Stimulated activated CD4-positive, alpha-beta T cell treated with anti-CD3 and anti-CD28 coated beads, TNF-alpha, amount 100 ng/mL, for 48 hours (primary cell): ENCODE results near the gene DIP2A.
"Not testable (repeated sequence)": the region's sequence is repeated elsewhere in the genome, so short reads cannot be mapped to it uniquely, and the experiment has no call there.

Experiments used
- DNase-seq, 3 donors: peaks; one replicate each; pipeline ENCODE4 v3.0.0-alpha.2; 2020; ENCODE audit warnings: low read depth in 3 of 3

Gene DIP2A

DNA sequence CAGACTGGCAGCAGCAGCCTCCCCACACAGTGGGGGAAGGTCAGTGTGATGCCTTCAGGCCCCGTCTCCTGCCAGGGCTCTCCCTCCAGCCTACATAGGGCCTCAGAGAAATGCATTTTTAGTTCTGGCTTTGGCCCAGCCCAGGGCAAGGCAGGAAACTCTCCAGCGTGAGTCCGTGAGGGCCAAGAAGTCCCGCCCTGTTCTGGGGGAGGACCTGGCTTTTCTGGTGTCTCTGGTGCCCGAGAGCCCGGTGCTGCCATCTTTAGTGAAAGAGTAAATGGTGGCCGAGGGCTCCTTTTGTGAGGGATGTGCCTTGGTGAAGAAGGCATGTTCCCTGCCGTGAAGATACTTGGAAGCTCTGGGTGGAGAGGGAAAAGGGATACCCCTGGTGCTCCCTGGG is 14.8 kb upstream of the DIP2A start:
- no peak for DNase-seq

DNA sequence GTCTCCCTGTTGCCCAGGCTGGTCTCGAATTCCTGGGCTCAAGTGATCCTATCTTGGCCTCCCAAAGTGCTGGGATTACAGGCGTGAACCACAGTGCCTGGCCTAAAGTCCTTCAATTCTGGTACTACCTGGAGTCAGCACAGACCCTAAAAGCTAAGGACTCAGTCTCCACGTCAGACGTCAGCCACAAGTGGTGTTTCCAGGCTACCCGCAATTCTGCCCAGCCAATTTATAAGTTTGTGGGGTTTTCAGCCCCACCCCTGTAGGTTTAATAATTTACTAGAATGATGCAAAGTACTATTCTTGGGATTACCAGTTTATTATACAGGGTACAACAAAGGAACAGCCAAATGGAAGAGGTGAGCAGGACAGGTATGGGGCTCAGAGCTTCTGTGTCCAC is 10.6 kb upstream of the DIP2A start:
- no peak for DNase-seq

DNA sequence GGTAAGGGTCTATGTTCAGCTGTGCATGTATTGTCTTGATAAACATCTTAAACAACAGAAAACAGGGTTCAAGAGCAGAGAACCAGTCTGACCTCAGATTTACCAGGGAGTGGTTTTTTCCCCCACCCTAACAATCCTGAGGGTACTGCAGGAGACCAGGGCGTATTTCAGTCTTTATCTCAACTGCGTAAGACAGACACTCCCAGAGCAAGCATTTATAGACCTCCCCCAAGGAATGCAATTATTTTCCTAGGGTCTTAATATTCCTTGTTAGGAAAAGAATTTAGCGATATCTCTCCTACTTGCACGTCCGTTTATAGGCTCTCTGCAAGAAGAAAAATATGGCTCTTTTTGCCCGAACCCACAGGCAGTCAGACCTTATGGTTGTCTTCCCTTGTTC is 9.8 kb upstream of the DIP2A start:
- DNase-seq = not testable (repeated sequence)

DNA sequence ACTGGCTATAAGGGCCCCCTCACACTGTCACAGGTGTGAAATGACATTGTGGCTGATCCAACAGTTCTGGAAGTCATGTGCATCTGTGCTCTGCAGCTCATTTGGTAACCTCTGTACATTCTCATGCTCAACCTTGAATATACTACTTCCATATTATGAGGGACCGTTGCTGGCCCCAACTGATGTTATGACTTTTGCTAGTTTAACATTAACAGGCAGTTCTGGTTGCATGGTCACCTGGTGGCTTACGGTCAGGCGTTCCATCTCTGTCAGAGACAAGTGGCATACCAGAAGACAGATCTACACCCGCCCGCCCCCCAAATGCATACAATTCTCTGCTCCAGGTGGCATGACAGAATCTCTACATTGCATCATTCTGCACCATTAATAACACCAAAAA is 6.0 kb upstream of the DIP2A start:
- no peak for DNase-seq

DNA sequence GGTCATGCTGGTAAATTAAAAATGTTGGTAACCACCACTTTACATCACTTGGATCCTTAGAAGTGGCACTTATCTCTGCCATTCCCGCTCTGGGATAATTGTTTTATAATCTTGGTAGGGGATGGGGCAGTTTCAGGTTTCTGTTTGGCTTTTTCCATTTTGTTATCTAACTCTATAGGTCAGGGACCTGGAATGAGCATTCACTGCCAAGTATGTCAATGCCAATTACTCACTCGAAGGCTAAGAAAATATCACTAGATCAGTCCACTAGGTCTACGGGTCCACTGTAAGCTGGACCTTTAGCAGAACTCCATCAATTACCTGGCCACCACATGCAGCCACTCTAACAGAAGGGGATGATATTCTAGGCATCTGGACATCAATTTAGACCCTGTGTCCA is 4.5 kb upstream of the DIP2A start:
- no peak for DNase-seq

DNA sequence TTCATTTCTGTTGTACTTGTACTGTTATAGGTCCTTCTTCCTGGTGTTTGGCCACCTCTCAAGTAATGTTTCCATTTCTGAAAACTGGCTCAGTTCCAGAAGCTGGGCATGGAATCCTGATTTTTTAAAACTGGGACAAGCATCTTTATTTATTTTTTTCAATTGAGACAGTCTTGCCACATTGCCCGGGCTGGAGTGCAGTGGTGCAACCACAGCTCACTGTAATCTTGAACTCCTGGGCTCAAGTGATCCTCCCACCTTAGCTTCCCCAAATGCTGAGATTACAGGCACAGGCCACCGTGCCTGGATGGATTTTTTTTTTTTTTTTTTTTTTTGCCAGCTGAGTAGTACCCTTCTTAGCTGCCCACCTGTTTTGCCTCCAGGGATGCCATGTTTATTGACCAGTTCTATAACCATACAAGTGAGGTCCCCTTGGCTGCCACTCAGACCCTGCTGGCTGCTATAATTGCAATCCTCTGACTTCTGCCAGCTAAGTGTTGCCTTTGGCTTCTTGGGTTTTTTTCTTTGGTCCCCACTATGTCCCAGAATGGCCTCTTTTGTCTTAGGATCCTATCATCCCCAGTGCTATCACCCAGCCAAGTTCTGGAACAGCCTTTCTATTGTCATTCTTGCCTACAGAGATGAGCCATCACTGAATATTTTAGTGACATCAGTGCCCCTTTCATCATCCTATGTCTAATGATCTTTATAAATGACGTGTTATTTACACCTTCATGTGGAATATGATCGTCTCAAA is 3.9 kb upstream of the DIP2A start:
- DNase-seq = no peak

DNA sequence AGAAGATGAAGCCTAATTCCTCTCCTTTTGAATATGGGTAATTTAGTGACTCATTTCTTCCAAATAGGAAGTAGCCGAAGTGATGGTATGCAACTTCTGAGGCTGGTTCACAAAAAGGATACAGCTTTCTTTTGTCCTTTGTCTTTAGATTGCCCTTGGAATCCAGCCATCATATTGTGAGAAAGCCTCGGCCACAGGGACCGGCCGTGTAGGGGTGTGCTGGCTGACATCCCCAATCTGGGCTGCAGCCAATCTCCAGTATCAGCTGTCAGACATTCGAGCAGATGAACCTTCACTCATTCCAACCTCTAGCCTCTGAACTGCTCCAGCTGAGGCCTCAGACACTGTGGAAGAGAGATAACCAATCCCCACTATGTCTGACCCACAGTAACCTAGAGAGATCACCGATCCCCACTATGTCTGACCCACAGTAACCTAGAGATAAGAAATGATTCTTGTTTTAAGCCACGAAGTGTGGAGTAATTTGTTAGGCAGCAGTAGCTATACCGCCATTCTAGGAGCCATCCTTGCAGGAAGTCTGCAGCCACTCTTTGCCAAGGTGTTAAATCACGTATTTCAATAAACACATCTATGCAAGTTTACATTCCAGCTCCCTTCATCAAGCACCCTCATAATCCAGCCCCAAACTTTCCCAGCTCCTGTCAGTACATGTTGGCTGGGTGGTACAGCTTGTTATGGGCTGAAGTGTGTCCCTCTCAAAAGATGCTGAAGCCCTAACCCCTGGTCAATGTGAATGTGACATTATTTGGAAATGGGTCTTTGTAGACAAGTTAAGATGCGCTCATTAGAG is 2.9 kb upstream of the DIP2A start:
- no peak for DNase-seq

DNA sequence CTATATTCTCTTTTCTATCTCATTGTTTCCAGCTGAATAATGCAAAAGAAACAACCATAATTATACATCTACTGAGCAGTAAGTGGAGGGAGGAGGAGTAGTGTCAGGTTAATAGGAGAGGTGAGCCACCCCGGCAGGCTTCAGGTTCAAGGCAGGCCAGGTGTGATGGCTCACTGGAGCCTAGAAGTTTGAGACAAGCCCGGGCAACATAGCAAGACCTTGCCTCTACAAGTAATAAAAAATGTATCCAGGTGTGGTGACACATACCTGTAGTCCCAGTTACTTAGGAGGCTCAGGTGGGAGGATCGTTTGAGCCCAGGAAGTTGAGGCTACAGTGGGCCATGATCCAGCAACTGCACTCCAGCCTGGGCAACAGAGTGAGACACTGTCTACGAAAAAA is 1.9 kb upstream of the DIP2A start:
- no peak for DNase-seq

DNA sequence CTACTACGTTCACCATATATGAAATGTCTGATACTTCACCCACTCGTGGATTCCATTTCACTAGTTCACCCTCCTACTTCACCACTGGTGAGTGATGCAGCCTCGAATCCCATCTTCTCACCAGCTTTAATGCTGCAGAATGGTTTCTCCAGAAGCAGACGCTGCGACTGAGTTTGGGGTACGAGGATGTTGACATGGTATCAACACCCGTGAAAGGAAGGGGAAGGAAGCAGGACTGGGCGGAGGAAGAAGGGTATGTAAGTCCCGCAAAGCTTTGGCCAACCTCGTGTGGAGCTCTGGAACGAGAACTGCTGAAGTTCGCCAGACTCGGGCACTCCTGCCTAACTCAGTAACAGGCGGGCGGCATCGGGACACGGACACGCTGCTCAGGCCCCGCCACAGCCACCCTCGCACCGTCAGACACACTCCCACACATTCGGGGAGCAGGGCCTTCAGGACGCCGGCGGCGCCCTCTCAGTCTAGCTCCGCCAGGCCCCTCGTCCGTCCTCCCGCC is 833 bp upstream of the DIP2A start:
- DNase-seq = peak in 1 of 3 donors; percentile 9

DNA sequence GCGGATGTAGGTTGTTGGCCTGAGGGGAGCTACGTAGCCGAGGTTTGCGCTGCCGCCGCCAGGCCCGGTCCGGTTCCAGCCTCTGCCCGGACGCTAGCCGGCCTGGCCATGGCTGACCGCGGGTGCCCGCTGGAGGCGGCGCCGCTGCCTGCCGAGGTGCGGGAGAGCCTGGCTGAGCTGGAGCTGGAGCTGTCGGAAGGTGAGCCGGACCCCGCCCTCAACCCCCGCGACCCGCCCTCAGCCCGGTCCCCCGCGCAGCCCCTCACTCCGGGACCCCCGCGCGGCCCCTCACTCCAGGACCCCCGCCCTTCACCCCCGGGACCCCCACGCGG is 299 bp downstream of the DIP2A start:
- DNase-seq = no peak

DNA sequence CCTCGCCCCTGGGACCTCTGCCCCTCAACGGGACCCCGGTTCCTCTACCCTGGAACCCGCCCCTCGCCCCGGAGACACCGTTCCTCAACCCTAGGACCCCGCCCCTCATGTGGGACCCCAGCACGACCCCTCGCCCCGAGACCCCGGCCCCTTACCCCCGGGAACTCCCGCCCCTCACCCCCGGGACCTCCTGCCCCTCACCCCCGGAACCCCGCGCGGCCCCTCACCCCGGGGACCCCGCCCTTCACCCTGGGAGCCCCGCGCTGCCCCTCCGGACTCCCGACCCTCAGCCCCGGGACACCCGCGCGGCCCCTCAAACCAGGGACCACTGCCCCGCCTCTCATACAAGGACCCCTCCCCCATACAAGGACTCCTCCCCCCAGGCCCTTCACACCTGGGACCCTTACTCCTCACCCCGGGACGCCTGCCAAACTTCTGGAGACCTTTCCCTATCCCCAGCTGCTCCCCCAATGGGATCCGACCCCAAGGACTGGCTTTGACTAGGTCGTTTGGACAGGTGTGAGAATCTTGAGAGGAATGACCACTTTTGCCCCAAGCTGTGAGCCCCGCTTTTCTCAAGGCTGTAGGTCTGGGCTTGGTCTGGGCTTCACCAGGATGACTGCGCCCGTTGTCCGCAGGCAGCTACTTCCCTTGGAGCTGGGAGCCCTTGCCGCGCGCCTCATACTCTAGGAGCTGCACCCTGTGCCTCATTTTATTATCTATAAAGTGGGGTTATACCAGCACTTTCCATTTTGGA is 843 bp downstream of the DIP2A start:
- peak in 1 of 3 donors; percentile 8 for DNase-seq

DNA sequence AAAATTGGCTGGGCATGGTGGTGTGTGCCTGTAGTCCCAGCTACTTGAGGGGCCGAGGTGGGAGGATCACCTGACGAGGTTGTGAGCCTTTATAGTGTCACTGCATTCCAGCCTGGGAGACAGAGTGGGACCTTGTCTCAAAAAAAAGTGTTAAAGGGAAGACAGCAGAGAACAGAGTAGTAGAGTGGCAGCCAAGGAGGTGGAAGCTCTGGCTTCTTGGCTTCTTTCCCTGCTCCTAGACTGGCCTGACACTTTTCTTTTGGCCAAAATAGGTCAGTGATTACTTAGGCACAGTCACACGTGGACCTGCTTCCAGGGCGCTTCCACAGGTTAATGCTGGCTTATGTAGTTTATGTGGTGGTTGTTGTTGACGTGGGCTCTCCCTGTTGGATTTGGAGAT is 3.2 kb downstream of the DIP2A start:
- DNase-seq = no peak

DNA sequence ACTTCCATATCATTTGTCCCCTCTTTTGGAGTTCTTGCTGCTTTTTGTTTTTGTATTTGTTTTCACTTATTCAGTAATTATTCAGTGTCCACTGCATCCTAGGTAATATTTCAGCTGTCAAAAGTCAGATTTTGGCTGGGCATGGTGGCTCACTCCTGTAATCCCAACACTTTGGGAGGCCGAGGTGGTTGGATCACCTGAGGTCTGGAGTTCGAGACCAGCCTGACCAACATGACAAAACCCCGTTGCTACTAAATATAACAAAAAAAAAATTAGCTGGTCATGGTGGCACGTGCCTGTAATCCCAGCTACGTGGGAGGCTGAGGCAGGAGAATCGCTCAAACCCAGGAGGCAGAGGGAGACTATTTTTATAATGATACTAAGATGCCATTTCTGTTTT is 6.5 kb downstream of the DIP2A start:
- not testable (repeated sequence) for DNase-seq

DNA sequence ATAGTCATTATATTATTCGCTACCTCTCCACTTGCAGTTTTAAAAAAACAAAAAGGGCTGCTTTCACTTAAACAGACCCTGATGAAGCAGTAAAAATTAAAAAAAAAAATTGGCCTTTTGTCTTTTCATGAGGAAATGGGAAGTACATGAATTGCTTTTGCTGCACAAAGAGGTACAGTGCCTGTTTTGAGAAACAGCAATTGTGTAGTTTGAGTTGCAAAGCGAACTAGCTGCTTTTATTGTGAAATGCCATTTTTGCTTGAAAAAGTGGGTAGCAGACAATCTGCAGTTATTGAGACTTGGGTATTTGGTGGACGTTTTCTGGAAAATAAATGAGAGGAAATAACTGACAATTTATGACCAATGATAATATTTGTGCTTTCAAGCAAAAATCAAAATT is 7.0 kb downstream of the DIP2A start:
- DNase-seq = no peak

DNA sequence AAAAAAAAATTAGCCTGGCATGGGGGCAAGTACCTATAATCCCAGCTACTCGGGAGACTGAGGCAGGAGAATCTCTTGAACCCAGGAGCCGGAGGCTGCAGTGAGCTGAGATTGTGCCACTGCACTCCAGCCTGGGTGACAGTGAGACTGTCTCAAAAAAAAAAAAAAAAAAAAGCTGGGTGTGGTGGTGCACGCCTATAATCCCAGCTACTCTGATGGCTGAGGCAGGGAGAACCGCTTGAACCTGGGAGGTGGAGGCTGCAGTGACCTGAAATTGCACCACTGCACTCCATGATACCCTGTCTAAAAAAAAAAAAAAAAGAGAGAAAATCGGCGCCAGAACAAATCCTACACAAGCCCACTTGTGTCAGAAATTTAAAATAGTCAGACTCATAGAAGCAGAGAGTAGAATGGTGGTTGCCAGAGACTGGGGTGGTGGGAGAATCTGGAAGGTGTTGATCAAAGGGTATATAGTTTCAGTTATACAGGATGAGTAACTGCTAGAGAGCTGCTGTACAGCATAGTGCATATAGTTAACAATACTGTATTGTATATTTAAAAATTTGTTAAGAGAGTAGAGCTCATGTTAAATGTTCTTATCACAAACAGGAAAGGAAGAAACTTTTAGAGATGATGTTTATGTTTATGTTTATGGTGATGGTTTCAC is 9.6 kb downstream of the DIP2A start:
- DNase-seq = no peak

DNA sequence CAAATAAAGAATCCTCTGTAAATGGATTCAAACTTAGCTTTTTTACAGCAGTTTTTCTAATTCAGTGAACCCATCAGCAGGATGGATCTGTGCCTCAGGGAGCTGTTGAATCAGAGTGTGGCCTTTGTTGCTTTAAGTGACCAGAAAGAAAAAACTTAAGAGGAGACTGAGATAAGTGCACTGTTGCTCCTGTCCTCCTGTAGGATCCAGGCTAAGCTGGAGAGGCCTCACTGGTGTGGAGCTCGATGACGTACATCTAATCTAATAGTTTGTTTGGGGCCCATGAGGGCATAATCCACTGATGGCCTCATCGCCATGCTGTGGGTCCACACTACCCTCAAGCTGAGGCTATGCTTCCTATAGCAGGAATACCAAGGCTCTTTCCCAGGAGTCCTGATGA is 10.6 kb downstream of the DIP2A start:
- DNase-seq = no peak

DNA sequence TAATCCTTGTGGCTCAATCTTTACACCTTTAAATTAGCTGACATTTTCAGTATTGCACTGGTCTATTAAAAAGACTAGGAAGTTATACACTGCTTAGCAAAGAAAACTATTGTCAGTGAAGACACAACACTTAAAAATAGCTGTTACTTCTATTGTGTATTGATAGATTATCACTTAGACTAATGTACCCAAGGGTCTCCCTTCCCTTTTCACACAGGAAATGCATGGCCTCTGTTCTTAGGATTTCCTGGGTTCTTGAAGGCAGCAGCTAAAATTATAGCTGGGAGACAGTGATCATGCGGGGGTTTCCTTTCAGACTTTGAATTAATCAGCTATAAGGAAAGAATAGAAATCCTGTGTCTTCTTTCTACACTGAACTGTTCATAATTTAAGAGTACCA is 12.8 kb downstream of the DIP2A start:
- DNase-seq = no peak

DNA sequence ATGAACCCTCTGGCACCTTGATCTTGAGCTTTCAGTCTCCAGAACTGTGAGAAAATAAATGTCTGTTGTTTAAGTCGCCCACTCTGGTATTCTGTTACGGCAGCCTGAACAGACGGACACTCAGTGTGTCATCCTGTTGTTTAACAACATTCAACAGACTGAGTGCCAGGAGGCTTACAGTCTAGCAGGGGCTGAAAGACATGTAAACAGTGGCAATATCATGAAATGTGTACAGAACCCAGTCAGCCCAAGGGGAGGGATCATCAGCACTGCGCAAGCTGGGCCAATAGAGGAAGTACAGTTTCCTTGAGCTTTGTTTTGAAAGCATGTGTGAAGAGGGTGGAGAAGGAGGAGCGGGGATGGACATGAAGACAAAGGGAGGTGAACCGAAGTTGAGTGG is 13.6 kb downstream of the DIP2A start:
- DNase-seq = no peak

DNA sequence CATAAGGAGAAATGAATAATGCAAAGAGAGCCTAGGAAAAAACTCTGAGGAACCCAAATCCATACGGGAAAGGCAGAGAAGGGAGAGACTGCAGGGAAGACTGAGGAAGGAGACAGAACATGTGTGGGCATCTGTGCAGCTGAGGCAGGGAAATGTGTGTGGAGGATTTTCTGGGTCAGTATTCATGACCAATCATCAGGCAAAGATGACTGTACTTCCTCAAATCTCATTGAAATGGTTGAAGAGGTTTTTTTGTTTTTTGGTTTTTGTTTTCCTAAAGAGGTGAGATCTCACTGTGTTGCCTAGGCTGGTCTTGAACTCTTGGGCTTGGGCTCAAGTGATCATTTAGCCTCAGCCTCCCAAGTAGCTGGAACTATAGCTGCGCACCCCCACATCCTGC is 15.7 kb downstream of the DIP2A start:
- no peak for DNase-seq

DNA sequence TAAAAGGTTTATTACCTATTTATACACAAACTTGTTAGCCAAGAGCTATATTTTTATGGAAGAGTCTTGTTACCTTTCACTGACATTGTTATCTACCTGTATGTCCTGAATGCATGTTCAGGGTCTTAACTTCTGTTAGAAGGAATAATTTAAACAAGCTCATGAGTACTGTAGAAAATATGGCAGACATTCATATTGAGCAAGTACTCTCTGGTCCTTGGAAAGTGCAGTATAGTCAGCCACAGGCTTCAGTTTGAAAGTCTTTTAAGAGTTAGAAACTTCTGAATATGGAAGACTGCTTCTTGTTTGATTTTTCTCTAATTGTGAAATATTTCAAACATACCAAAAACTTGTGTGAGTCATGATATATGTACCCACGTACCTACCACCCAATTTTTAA is 16.6 kb downstream of the DIP2A start:
- no peak for DNase-seq

DNA sequence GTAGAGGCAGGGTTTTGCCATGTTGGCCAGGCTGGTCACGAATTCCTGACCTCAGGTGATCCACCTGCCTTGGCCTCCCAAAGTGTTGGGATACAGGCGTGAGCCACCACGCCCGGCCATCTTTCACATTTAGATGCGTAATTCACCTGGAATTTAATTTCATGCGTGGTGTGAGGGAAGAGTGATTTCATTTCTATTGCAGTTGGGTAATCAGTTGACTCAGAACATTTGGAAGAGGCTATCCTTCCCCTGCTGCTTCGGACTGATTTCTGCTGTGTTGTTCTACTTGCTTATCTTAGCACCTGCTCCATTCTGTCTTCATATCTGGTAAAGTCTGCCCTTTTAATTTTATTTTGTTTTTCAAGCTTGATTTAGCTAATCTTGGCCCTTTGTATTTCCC is 19.1 kb downstream of the DIP2A start:
- DNase-seq = no peak

DNA sequence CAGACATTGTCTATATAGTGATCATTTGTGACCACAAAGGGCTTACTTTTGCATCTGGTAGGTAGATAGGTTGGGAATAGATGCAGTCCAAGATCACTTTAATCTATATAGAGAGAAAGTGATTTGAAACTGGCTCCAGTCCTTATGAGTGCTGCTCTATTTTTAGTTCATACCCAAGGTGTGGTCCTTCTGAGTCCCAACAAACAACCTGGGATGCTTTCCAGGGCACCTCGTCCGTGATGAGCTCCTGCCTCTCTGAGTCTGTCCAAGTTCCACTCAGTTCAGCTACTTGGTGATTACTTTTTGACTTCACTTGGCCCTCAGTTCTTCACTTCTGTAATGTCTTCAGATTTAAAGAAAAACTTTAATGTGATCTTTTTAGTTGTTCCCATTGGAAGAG is 20.2 kb downstream of the DIP2A start:
- DNase-seq = no peak
